ENCODE results near the gene CD40.

CD40 gene

DNA sequence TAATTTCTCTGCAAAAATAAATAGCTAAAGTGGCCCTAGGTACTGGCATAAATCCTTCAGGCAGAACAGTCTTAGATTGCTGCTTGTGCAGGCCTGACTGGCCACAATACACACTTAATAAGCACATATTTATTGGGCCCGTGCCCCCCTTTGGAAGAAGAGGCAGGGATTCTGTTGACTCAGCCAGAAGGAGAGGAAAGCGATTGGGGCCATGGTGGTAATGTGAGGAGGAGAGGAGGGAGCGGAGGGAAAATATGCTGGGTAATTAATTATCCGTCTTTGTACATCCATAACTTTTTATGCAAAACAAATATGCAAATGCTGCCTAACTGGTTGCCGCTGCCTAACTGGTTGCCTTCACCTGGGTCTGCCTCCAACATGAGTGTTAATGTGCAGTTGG lies 36.2 kb downstream of the CD40 start:
- no peak overlapping the region for H3K4me3 ChIP-seq (replicated peaks in 1 of 2; ENCODE audit: low read depth in 2 of 2, low read length in 2 of 2)
- DNase-seq (ENCODE audit: low read depth in 2 of 2), result no peak
- TF ChIP-seq, protein P1, sequence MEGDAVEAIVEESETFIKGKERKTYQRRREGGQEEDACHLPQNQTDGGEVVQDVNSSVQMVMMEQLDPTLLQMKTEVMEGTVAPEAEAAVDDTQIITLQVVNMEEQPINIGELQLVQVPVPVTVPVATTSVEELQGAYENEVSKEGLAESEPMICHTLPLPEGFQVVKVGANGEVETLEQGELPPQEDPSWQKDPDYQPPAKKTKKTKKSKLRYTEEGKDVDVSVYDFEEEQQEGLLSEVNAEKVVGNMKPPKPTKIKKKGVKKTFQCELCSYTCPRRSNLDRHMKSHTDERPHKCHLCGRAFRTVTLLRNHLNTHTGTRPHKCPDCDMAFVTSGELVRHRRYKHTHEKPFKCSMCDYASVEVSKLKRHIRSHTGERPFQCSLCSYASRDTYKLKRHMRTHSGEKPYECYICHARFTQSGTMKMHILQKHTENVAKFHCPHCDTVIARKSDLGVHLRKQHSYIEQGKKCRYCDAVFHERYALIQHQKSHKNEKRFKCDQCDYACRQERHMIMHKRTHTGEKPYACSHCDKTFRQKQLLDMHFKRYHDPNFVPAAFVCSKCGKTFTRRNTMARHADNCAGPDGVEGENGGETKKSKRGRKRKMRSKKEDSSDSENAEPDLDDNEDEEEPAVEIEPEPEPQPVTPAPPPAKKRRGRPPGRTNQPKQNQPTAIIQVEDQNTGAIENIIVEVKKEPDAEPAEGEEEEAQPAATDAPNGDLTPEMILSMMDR (IDR thresholded peaks at IDR 0.05; ENCODE audit: low read depth, low read length), result no peak

DNA sequence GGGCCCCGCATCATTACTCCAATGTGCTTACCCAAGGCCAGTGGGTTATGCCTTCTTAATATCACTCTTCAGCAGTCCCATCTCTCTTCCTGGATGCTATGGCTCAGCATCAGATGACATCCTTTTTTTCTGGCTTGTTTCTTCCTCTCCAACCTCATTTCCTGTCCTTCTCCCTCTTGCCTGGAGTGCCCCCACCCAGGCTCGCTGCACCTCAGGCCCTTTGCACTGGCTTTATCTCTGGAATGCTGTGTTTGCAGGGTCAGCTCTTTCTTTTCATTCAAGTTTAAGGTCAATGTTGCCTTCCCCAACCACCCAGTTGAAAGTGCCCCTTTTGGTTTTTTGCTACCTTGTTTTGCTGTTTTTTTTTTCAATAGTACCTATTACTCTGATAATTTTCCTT lies 36.7 kb downstream of the CD40 start:
- TF ChIP-seq, protein P1 (IDR thresholded peaks at IDR 0.05; ENCODE audit: low read depth, low read length), result no peak
- H3K4me3 ChIP-seq (replicated peaks in 1 of 2; ENCODE audit: low read depth in 2 of 2, low read length in 2 of 2), result no peak overlapping the region
- no peak for DNase-seq (ENCODE audit: low read depth in 2 of 2)

DNA sequence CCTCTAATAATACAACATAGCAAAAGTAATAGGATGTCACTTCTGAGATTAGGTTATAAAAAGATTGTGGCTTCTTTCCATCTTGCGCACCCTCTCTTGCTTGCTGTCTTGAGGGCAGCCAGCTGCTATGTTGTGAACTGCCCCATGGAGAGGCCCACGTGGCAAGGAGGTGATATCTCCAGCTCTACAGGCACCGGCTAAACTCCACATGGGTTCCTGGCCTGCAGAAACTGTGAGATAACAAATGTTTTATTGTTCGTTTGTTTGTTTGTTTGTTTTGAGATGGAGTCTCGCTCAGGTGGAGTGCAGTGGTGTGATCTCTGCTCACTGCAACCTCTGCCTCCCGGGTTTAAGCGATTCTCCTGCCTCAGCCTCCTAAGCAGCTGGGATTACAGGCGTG lies 38.0 kb downstream of the CD40 start:
- TF ChIP-seq, protein P1 (IDR thresholded peaks at IDR 0.05; ENCODE audit: low read depth, low read length), result no peak

DNA sequence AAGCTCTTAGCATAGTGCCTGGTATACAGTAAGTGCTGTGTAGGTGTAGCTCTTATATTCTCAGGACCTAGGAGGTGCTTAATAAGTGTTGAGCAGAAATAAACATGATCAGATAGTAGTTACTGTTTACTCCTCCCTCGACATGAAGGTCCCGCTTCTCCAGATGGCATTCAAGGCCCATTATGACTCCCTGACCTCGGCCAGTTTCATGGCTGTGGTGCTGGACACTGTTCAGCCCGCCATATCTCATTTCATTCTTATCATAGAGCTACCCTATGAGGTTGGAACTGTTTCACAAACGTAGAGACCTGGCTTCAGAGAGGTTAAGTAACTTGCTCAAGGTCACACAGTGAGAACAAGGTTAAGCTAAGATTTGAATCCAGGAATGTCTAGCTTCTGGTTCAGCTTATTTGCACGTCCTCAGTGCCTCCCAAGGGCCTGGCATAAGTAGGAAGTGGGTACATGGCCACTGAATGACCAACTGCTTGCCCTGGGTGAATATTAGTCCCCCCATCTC lies 39.0 kb downstream of the CD40 start:
- TF ChIP-seq, protein P1 (IDR thresholded peaks at IDR 0.05; ENCODE audit: low read depth, low read length), result no peak

More for the DNA sequence above, 38.0 kb downstream of the CD40 start:
- no peak overlapping the region for H3K4me3 ChIP-seq (replicated peaks in 1 of 2; ENCODE audit: low read depth in 2 of 2, low read length in 2 of 2)
- DNase-seq (ENCODE audit: low read depth in 2 of 2), result no peak

DNA sequence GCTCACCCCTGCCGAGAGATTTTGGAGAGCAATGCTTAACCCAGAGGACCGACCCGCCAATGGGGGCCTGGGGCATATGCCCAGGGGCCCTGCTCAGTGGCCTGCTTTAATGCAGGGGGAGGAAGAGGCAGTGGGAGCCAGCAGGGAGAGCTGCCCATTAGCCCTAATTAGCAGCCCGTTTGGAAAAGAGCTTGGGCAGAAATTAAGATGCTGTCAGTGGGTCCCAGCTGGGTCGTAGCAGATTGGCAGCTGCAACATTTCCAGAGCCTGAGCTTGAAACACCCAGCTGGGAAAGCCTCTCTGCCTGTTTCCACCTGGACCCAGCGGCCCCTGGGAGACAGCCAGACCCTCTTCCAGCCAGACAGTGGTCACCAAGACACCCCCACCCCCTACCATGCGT lies 39.5 kb downstream of the CD40 start:
- DNase-seq (ENCODE audit: low read depth in 2 of 2), result no peak
- no peak overlapping the region for H3K4me3 ChIP-seq (replicated peaks in 1 of 2; ENCODE audit: low read depth in 2 of 2, low read length in 2 of 2)
- TF ChIP-seq, protein P1 (IDR thresholded peaks at IDR 0.05; ENCODE audit: low read depth, low read length), result no peak

More for the DNA sequence above, 39.0 kb downstream of the CD40 start:
- no peak overlapping the region for H3K4me3 ChIP-seq (replicated peaks in 1 of 2; ENCODE audit: low read depth in 2 of 2, low read length in 2 of 2)
- DNase-seq (ENCODE audit: low read depth in 2 of 2), result no peak

DNA sequence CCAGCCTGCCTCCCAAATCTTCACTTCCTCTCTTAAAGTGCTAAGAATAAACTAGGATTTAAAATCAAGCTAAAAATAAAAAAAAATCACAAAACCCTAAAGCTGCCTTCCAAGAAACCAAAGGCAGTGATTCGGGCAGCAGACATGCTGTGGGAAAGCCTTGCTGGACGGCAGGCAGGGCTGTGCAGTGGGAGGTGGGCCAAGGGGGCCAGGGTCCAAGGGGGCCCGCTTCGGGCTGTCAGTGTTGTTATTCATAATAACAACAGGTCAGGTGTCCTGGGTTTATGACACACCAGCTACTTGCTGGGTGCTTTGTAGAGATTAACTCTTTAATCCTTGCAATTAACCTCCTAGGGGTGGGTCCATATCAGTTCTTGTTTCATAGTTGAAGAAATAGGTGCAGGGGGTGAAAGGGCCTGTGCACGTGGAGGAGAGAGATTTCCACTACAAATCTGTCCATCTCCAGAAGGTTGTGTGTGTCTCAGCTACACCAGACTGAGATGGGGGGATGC lies 40.4 kb downstream of the CD40 start:
- TF ChIP-seq, protein P1 (IDR thresholded peaks at IDR 0.05; ENCODE audit: low read depth, low read length), result no peak
- H3K4me3 ChIP-seq (replicated peaks in 1 of 2; ENCODE audit: low read depth in 2 of 2, low read length in 2 of 2), result no peak overlapping the region
- DNase-seq (ENCODE audit: low read depth in 2 of 2), result no peak

Measured in cardiac fibroblast (primary cell).